GM18498 (cell line): Measurements from ENCODE around the gene ZNF81.
"Not testable (repeated sequence)": the region's sequence is repeated elsewhere in the genome, so short reads cannot be mapped to it uniquely, and the experiment has no call there.

Experiments
- ATAC-seq: cut with Tn5 transposase; IDR thresholded peaks from one replicate; pipeline ENCODE4 v1.9.1; 2021; ENCODE audit warnings: mild to moderate bottlenecking, moderate library complexity; ENCODE audit not compliant: unreplicated experiment

Gene ZNF81

DNA sequence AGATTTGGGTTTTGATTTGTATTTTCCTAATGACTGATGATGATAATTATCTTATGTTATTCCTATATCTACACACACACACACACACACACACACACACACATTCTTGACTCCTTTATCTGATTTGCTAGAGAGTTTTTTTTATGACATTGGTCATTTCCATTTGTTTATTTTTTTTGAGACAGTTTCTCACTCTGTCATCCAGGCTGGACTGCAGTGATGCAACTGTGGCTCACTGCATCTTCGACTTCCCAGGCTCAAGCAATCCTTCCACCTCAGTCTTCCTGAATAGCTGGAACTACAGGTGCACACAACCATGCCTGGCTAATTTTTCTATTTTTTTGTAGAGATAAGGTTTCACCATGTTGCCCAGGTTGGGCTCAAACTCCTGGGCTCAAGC lies 6.7 kb downstream of the ZNF81 start:
- no peak for ATAC-seq

DNA sequence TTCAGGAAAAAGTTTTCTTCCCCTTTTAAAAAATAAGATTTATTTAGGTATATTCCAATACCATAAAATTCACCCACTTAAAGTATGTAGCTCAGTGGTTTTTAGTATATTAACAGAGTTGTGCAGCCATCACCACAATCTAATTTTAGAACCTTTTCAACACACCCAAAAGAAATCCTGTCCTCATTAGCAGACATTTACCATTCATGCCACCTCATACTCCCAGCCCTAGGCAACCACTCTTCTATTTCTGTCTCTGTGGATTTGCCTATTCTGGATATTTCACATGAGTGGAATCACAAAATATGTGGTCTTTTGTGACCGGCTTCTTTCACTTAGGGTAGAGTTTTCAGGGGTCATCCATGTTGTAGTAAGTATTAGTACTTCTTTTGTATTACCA lies 7.4 kb downstream of the ZNF81 start:
- ATAC-seq = no peak

GRCh38 chrX:47846040-47846439 lies 9.3 kb downstream of the ZNF81 start:
- no peak for ATAC-seq

- ATAC-seq = no peak
Observed at GRCh38 chrX:47849778-47850177, 13.1 kb downstream of the ZNF81 start.

- ATAC-seq = not testable (repeated sequence)
Observed at GRCh38 chrX:47850389-47850788, 13.7 kb downstream of the ZNF81 start.

DNA sequence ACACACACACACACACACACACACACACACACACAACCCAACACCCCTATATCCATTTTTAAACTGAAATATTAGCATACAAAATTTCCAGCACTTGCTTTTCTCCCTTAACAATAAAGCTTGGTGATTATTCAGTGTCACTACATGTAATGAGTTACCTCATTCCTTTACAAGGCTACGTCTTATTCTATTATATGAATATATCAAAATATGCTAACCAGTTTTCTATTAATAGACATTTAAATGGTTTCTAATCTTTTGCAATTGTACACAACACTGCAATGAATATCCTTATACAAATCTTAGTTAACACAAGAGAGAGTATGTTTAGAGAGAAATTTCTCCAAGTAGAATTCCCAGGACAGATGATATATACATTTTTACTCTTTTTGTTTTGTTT lies 14.2 kb downstream of the ZNF81 start:
- no peak for ATAC-seq

DNA sequence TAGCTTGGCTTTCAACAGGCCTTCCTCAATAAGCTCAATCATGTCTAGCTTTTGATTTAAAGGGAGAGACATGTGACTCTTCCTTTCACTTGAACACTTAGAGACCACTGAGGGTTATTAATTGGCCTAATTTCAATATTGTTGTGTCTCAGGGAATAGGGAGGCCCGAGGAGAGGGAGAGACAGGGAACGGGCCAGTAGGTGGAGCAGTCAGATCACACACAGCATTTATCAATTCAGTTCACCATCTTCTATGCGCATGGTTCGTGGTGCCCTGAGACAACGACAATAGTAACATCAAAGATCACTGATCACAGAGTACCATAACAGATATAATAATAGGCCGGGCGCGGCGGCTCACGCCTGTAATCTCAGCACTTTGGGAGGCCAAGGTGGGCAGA lies 17.8 kb downstream of the ZNF81 start:
- ATAC-seq = no peak

GRCh38 chrX:47859686-47860085 lies 23.0 kb downstream of the ZNF81 start:
- no peak for ATAC-seq

GRCh38 chrX:47862680-47863079 lies 26.0 kb downstream of the ZNF81 start:
- ATAC-seq = no peak

GRCh38 chrX:47863187-47863586 lies 26.5 kb downstream of the ZNF81 start:
- ATAC-seq = no peak

- ATAC-seq = no peak
Observed at GRCh38 chrX:47864300-47864699, 27.6 kb downstream of the ZNF81 start.

DNA sequence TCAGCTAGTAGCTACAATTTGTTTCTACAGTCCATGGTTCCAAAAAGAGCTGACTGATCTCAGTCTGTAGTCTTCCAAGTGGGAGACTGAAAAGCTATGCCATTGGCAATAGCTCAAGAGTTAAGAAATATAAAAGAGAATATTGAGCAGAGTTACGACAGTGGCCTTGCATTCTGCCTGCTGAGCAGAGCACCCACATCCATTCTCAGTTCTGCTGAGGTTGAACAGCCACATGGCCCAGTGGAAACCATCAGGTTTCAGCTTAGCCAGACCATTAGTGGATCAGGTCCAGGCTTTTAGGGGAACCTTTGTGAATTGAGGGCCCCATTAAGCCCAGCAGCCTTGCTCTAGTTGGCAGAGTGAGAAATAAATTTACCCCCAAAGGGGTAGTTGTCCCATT lies 28.1 kb downstream of the ZNF81 start:
- no peak for ATAC-seq

GRCh38 chrX:47873123-47873522 lies 36.4 kb downstream of the ZNF81 start:
- no peak for ATAC-seq

DNA sequence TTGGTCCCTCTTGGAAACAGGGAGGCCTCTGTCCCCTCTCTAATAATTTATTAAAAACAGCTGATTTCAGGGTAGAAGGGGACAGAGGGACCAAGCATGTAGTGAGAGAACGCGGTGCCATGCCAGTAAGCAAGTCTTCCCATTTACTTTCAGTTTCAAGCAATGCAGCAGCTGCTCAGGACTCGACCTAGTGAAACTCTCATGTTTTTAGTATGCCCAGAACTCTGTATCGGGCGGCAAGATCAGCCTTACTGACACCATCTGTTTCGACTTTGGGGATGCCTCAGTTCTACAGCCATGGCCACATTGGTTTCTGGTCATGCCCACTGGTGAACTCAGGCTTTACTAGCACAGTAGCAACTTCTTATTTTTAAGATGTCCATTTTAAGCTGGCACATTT lies 40.6 kb downstream of the ZNF81 start:
- ATAC-seq = peak; percentile 79

- no peak for ATAC-seq
Observed at GRCh38 chrX:47878198-47878597, 41.5 kb downstream of the ZNF81 start.

GRCh38 chrX:47879463-47879862 lies 42.8 kb downstream of the ZNF81 start:
- ATAC-seq = no peak

GRCh38 chrX:47880927-47881326 lies 44.2 kb downstream of the ZNF81 start:
- no peak for ATAC-seq

GRCh38 chrX:47885501-47885900 lies 48.8 kb downstream of the ZNF81 start:
- ATAC-seq = no peak

- ATAC-seq = no peak
Observed at GRCh38 chrX:47898024-47898423, 61.3 kb downstream of the ZNF81 start.

GRCh38 chrX:47900833-47901232 lies 64.1 kb downstream of the ZNF81 start:
- ATAC-seq = no peak

GRCh38 chrX:47902161-47902560 lies 65.5 kb downstream of the ZNF81 start:
- ATAC-seq = no peak

- ATAC-seq = no peak
Observed at GRCh38 chrX:47915886-47916493, 79.3 kb downstream of the ZNF81 start.

DNA sequence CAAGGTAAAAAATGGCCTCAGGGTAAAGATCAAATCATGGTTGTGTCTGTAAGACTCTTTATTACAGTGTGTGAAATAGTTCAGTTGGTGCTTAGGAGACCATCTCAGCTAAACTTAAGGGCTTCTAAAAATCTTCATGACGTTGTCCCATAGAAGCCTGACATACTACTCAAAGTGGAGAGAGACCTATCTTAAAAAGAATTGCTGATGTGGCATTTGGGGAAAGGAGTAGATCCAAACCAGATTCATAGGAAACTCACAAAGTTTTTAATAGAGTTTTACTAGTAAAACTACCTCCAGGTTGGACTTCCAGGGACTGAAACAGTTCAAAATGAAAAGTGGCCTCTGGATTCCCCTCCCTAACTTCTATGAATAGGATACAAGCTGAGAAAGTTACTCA lies 81.6 kb downstream of the ZNF81 start:
- no peak for ATAC-seq
